ENCODE measurements around the gene GRM4.

The GRM4 gene

GRCh38 chr6:34154668-34155447 is 9.0 kb upstream of the GRM4 start:
- no peak overlapping the region for H3K27ac Mint-ChIP-seq

GRCh38 chr6:34152806-34153520 is 7.1 kb upstream of the GRM4 start:
- H3K36me3 Mint-ChIP-seq (ENCODE audit: low read depth): no peaks in the 10 kb centered on the region
- H3K9me3 Mint-ChIP-seq: peaks cover 9% of the 10 kb centered on the region
- H3K4me3 Mint-ChIP-seq: peak overlapping the region in 1 of 3 experiments; percentile 6
- peaks cover 81% of the 10 kb centered on the region for H3K27me3 Mint-ChIP-seq (ENCODE audit: low read depth)
- no peak overlapping the region for H3K27ac Mint-ChIP-seq
- H3K4me1 Mint-ChIP-seq: peaks cover 43% of the 10 kb centered on the region
- TF ChIP-seq CTCF (IDR thresholded peaks at IDR 0.05; ENCODE audit: unreplicated experiment in 3 of 3): no peak

More at GRCh38 chr6:34154668-34155447, 9.0 kb upstream of the GRM4 start:
- Mint-ChIP-seq H3K9me3 (peaks cover 14% of the 10 kb centered on the region), H3K36me3 (ENCODE audit: low read depth) (no peaks in the 10 kb centered on the region), H3K4me3 (peak overlapping the region in 2 of 3 experiments; percentile 60 to 67), H3K4me1 (peaks cover 27% of the 10 kb centered on the region), H3K27me3 (ENCODE audit: low read depth) (peaks cover 72% of the 10 kb centered on the region)
- peak; percentile 99 to 100 (median 100) for TF ChIP-seq CTCF (IDR thresholded peaks at IDR 0.05; ENCODE audit: unreplicated experiment in 3 of 3)

GRCh38 chr6:34152042-34152524 is 6.2 kb upstream of the GRM4 start:
- no peak for TF ChIP-seq CTCF (IDR thresholded peaks at IDR 0.05; ENCODE audit: unreplicated experiment in 3 of 3)
- H3K4me1 Mint-ChIP-seq: peaks cover 51% of the 10 kb centered on the region
- no peaks in the 10 kb centered on the region for H3K36me3 Mint-ChIP-seq (ENCODE audit: low read depth)
- H3K4me3 Mint-ChIP-seq: no peak overlapping the region
- H3K9me3 Mint-ChIP-seq: peaks cover 4% of the 10 kb centered on the region
- no peak overlapping the region for H3K27ac Mint-ChIP-seq
- peaks cover 81% of the 10 kb centered on the region for H3K27me3 Mint-ChIP-seq (ENCODE audit: low read depth)

GRCh38 chr6:34151321-34152041 is 5.6 kb upstream of the GRM4 start:
- H3K36me3 Mint-ChIP-seq (ENCODE audit: low read depth): no peaks in the 10 kb centered on the region
- TF ChIP-seq CTCF (IDR thresholded peaks at IDR 0.05; ENCODE audit: unreplicated experiment in 3 of 3): no peak
- H3K9me3 Mint-ChIP-seq: peaks cover under 1% of the 10 kb centered on the region
- peak overlapping the region in 1 of 3 experiments; percentile 6 for H3K4me3 Mint-ChIP-seq
- H3K27ac Mint-ChIP-seq: no peak overlapping the region
- peaks cover 54% of the 10 kb centered on the region for H3K4me1 Mint-ChIP-seq
- peaks cover 82% of the 10 kb centered on the region for H3K27me3 Mint-ChIP-seq (ENCODE audit: low read depth)

- H3K27me3 Mint-ChIP-seq (ENCODE audit: low read depth): peaks cover 82% of the 10 kb centered on the region
- no peak overlapping the region for H3K4me3 Mint-ChIP-seq
- no peaks in the 10 kb centered on the region for H3K9me3 Mint-ChIP-seq
- peaks cover 61% of the 10 kb centered on the region for H3K4me1 Mint-ChIP-seq
- no peaks in the 10 kb centered on the region for H3K36me3 Mint-ChIP-seq (ENCODE audit: low read depth)
- no peak overlapping the region for H3K27ac Mint-ChIP-seq
- TF ChIP-seq CTCF (IDR thresholded peaks at IDR 0.05; ENCODE audit: unreplicated experiment in 3 of 3): no peak
Measured at GRCh38 chr6:34150766-34151165, 4.9 kb upstream of the GRM4 start.

Measured in nephron (organoid).